Naive thymus-derived CD8-positive, alpha-beta T cell (primary cell): Measurements from ENCODE around the gene BAZ2A. TPM values are rescaled to one million over a fixed set of nuclear protein-coding genes. Genes with fewer than 3 reads are reported as not detected.
"Not testable (repeated sequence)": the region's sequence is repeated elsewhere in the genome, so short reads cannot be mapped to it uniquely, and the experiment has no call there.

ENCODE experiments used
- ATAC-seq, 2 donors: fragments of 150-1000 bp; cut with Tn5 transposase in 1 of 2; sonication (Bioruptor Pico), chemical (Tn5 transposase) in 1 of 2; 1 replicate in 1 of 2; 2 replicates in 1 of 2; pipeline ENCODE4 v1.10.0; 2021; ENCODE audit warnings: mild to moderate bottlenecking in 2 of 2, moderate library complexity in 2 of 2
- POLR2A ChIA-PET: fragments of 350-600 bp; sonication (Branson Sonifier 250); formaldehyde crosslinking; loops from one replicate; lab custom pipeline; 2021; ENCODE audit warnings: antibody characterized with exemption; lab: Charles Lee
- DNase-seq, 10 donors: peaks; one replicate each; pipeline versions ENCODE4 v3.0.0 to v3.0.0-alpha.2; 2020 to 2022
- H3K27ac Mint-ChIP-seq, 10 donors: one replicate each; pipeline ENCODE4 v1.8.0; 2020 to 2022; ENCODE audit warnings: mild to moderate bottlenecking in 10 of 10, mixed read lengths in 10 of 10, moderate library complexity in 4 of 10, inconsistent platforms in 1 of 10
- H3K27me3 Mint-ChIP-seq, 5 donors: one replicate each; pipeline ENCODE4 v1.8.0; 2021 to 2022; ENCODE audit warnings: mixed read lengths in 5 of 5
- H3K36me3 Mint-ChIP-seq, 3 donors: one replicate each; pipeline ENCODE4 v1.8.0; 2020 to 2022; ENCODE audit warnings: mixed read lengths in 3 of 3, mild to moderate bottlenecking in 2 of 3, inconsistent platforms in 1 of 3
- H3K4me1 Mint-ChIP-seq, 4 donors: one replicate each; pipeline ENCODE4 v1.8.0; 2021 to 2022; ENCODE audit warnings: mixed read lengths in 4 of 4
- H3K4me3 Mint-ChIP-seq, 10 donors: one replicate each; pipeline ENCODE4 v1.8.0; 2020 to 2022; ENCODE audit warnings: mild to moderate bottlenecking in 10 of 10, mixed read lengths in 10 of 10, moderate library complexity in 6 of 10, inconsistent platforms in 1 of 10
- H3K9me3 Mint-ChIP-seq, 9 donors: one replicate each; pipeline ENCODE4 v1.8.0; 2020 to 2022; ENCODE audit warnings: mixed read lengths in 9 of 9, mild to moderate bottlenecking in 3 of 9, inconsistent platforms in 1 of 9, moderate library complexity in 1 of 9
- polyA plus RNA-seq, 3 donors: library from polyadenylated mRNA; unstranded; fragments of 300-500 nt; fragmentation: Illumina TruSeq; gene quantifications; one replicate each; pipeline ENCODE4 v1.2.3, GENCODE V29; 2021
- total RNA-seq, 8 experiments: library from RNA in 2 of 8; stranded (reverse) in 2 of 8; gene quantifications; one replicate each; pipeline ENCODE4 v1.2.3 and lab custom pipeline; 2021 to 2026

The BAZ2A gene
- total and polyA plus RNA-seq, 5 experiments from 2014 or later: 14.3 to 202 (median 29.5) TPM

DNA sequence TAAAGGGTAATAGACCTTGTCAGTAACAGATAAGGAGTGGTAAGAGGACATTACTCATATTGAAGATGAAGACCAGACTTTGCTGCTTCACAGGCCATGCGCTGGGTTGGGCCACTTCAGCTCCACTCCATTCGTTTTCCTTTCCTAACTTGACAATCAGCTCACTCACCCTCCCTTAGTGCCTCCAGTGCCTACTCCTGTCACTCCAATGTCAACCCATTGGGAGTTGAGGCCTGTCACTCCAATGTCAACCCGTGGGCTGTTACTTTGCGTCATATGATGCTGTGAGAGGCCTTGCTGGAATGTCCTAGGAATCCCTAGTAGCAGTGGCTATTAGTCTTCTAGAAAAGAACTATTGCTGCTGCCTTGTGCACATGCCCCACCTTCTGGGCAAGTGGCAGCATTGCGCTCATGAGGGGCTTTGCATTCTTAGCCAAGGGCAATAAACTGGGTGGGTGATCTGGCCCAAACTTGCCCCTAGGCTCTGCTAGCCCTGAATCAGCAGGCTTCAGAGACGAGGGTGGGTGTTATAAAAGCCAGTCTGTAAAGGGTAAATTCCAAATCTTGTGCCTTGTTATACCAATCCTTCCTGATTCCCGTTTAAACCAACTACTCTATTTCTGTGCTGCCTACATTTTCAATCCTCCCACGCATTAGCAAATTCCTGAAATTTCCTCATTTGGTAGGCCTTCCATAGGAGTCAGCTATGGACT lies 36.1 kb downstream of the BAZ2A start:
- Mint-ChIP-seq H3K4me1 (peaks cover 3 to 26% (median 4%) of the 10 kb centered on the region in 4 donors), H3K36me3 (peaks cover 0 to 27% (median 4%) of the 10 kb centered on the region in 3 donors), H3K27me3 (no peaks in the 10 kb centered on the region), H3K9me3 (no peaks in the 10 kb centered on the region), H3K27ac (peak overlapping the region in 6 of 10 donors; percentile 2 to 91 (median 61)), H3K4me3 (no peak overlapping the region)
- DNase-seq (peak; percentile 35 to 78 (median 58)), ATAC-seq (peak; percentile 67 to 83)
- POLR2A ChIA-PET: interaction anchor here (0.6 to 1.3 kb wide), 3 partner anchors 36 to 73 kb away, joined by 3 read pairs; partner anchors contain the start of gene BAZ2A

DNA sequence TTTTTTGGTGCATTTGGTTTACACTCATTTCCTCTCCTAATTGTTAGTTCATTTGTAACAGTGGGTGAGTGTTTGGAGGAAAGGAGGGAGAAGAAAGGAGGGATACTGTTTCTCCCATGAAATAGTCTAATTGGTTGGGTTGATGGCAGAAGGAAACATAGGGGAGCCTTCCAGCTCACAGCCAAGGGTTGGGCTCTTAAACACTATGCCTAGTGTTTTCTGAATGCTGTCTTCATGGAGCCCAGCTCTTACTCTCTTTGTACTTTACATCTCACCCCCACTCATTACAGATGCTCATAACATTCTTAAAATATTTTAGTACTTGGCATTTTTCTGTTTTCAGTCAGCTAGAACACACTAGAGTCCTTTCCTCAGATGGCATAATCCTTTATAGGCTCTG lies 38.2 kb downstream of the BAZ2A start:
- no peak for ATAC-seq
- Mint-ChIP-seq H3K4me1 (peaks cover 3 to 16% (median 4%) of the 10 kb centered on the region in 4 donors), H3K27ac (peak overlapping the region in 2 of 10 donors; percentile 3), H3K27me3 (no peaks in the 10 kb centered on the region), H3K4me3 (no peak overlapping the region), H3K9me3 (no peaks in the 10 kb centered on the region), H3K36me3 (peaks cover 0 to 17% (median 6%) of the 10 kb centered on the region in 3 donors)
- POLR2A ChIA-PET: interaction anchor here (1.0 kb wide), 1 partner anchor 37 kb away, joined by 4 read pairs; no protein-coding TSS in a partner anchor
- no peak for DNase-seq

DNA sequence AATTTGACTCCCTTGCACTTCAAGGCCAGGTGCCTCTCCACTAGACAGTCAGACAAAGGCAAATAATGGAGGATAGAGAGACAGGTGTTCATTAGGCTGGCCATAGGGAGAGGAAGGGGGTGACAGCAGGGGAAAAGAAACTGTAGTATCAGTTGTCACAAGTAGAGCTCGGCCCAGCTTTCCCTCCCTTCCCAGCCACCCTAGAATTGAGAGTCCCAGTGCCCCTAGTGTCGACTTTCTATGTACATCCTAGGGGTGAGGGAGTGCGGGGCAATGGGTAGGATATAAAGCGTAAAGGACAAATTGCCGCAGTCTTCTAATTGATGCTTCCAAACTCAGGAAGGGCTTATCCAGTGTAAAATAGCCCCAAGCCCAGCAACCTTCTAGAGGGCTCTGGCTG lies 39.0 kb downstream of the BAZ2A start:
- no peaks in the 10 kb centered on the region for H3K9me3 Mint-ChIP-seq
- H3K27me3 Mint-ChIP-seq: no peaks in the 10 kb centered on the region
- H3K36me3 Mint-ChIP-seq: peaks cover 0 to 11% (median 5%) of the 10 kb centered on the region in 3 donors
- H3K4me3 Mint-ChIP-seq: no peak overlapping the region
- peaks cover 3 to 13% (median 4%) of the 10 kb centered on the region in 4 donors for H3K4me1 Mint-ChIP-seq
- H3K27ac Mint-ChIP-seq: peak overlapping the region in 3 of 10 donors; percentile 1 to 37 (median 3)
- POLR2A ChIA-PET: interaction anchor here (0.9 to 1.0 kb wide), 2 partner anchors 37 to 39 kb away, joined by 4 read pairs; partner anchors contain the start of gene BAZ2A
- DNase-seq (no peak), ATAC-seq (no peak)

DNA sequence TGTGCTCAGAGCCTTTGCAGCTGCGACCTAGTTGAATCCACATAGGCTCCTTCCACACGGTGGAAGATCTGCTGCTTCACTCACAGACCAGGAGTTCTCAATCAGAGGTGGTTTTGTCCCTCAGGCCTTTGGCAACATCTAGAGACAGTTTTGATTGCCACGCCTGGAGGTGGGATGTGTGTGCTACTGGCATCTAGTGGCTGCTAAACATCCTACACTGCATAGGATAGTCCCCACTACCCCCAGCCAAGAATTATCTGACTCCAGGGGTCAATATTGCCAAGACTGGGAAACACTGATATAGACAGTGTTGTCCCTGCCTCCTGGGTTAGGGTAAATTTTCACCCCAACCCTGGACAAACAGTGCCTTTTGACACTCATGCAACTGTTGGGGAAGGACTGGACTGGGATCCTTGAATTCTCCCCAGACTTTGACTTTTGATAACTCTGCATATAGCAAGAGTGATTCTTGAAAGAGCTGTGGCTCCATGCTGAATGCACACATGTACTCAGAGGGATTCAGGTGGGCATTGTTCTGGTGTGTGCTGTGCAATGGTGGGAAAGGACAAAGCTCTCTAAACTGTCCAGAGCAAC lies 39.8 kb downstream of the BAZ2A start:
- no peaks in the 10 kb centered on the region for H3K9me3 Mint-ChIP-seq
- POLR2A ChIA-PET: interaction anchor here (0.9 to 1.4 kb wide), 2 partner anchors 39 to 40 kb away, joined by 3 to 4 read pairs; partner anchors contain the start of gene BAZ2A
- no peak overlapping the region for H3K4me3 Mint-ChIP-seq
- ATAC-seq: peak; percentile 59 to 71
- H3K4me1 Mint-ChIP-seq: peaks cover 3 to 13% (median 4%) of the 10 kb centered on the region in 4 donors
- peak in 1 of 10 donors; percentile 11 for DNase-seq
- peaks cover 0 to 10% (median 5%) of the 10 kb centered on the region in 3 donors for H3K36me3 Mint-ChIP-seq
- peak overlapping the region in 2 of 10 donors; percentile 26 to 50 for H3K27ac Mint-ChIP-seq
- no peaks in the 10 kb centered on the region for H3K27me3 Mint-ChIP-seq

DNA sequence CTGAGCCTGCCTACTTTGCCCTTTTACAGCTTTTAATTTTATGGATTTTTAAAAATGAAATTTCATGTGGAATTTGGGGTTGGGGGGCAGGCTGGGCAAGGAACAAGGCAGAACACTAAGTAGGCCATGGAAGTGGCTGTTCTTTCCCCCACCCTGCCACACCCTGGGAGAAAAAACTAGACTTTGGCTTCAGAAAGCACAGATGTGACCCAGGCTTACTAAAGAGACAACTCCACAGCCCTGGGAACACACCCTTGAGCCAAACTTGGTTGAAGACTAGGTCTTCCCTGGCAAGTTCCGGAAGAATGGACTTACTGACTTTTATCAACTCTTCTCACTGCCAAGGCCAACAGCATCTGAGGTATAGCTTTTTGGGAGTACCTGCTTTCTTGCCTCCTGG lies 40.3 kb downstream of the BAZ2A start:
- POLR2A ChIA-PET: interaction anchor here (0.6 to 1.4 kb wide), 2 partner anchors 8 to 40 kb away, joined by 3 read pairs; partner anchors contain the start of gene BAZ2A
- H3K4me1 Mint-ChIP-seq: peaks cover 3 to 11% (median 4%) of the 10 kb centered on the region in 4 donors

DNA sequence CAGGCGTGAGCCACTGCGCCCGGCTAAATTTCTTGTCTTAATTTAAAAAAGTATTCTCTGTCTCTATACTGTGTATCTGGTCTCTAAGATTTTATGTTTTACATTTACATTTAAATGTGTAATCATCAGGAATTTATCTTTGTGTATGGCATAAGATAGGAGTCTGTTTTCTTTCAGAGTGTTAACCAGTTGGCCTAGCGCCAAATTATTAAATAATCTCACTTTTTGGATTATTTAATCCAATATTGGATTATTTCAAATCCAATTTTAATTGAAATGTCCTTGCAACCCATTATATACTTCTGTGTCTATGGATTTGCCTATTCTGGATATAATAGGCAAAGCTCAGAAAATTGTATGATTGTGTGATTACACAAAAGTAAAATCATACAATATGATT lies 45.0 kb downstream of the BAZ2A start:
- POLR2A ChIA-PET: no interaction called here

More for the DNA sequence above, 40.3 kb downstream of the BAZ2A start:
- no peak for ATAC-seq
- Mint-ChIP-seq H3K9me3 (no peaks in the 10 kb centered on the region), H3K4me3 (no peak overlapping the region), H3K27me3 (no peaks in the 10 kb centered on the region), H3K27ac (peak overlapping the region in 1 of 10 donors; percentile 49), H3K36me3 (peaks cover 0 to 10% (median 5%) of the 10 kb centered on the region in 3 donors)
- DNase-seq: no peak

DNA sequence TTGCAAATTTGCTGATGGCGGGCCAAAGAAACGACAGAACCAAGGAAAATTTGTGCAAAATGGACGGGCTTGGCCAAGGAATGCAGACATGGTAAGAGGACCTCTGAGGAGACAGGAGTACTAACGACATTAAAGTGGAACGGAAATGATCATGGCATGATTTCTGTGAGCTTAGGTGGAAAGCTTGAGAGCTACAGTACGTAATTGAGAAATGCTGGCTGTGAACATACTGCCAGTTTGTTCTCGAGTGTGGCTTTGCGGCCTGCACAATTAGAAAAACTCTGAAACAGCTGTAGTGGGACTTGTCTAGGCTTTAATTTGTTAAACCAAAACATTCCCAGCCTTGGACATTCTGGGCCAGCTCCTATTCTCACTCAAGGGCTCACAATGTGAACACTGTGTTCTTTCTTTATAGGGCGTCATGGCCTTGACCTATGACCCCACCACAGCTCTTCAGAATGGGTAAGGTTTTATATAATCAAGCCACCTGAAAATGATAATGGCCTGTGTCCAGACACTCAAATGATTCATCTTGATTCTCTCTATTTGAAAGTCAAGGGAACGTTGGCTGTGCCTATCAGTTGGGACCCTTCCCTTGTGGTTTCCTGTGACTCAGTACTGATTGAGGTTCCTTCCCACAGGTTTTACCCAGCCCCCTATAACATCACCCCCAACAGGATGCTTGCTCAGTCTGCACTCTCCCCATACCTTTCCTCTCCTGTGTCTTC lies 48.5 kb downstream of the BAZ2A start:
- H3K27ac Mint-ChIP-seq: peak overlapping the region; percentile 41 to 88 (median 83)
- peak overlapping the region; percentile 8 to 74 (median 62) for H3K4me3 Mint-ChIP-seq
- POLR2A ChIA-PET: interaction anchor here (0.6 to 1.3 kb wide), 4 partner anchors 8 to 61 kb away, joined by 3 read pairs; no protein-coding TSS in a partner anchor

More for the DNA sequence above, 45.0 kb downstream of the BAZ2A start:
- ATAC-seq: no peak
- DNase-seq: no peak
- Mint-ChIP-seq H3K36me3 (peaks cover 0 to 10% (median 5%) of the 10 kb centered on the region in 3 donors), H3K27me3 (no peaks in the 10 kb centered on the region), H3K4me3 (no peak overlapping the region), H3K4me1 (peaks cover 8 to 24% (median 20%) of the 10 kb centered on the region in 4 donors), H3K27ac (no peak overlapping the region), H3K9me3 (no peaks in the 10 kb centered on the region)

DNA sequence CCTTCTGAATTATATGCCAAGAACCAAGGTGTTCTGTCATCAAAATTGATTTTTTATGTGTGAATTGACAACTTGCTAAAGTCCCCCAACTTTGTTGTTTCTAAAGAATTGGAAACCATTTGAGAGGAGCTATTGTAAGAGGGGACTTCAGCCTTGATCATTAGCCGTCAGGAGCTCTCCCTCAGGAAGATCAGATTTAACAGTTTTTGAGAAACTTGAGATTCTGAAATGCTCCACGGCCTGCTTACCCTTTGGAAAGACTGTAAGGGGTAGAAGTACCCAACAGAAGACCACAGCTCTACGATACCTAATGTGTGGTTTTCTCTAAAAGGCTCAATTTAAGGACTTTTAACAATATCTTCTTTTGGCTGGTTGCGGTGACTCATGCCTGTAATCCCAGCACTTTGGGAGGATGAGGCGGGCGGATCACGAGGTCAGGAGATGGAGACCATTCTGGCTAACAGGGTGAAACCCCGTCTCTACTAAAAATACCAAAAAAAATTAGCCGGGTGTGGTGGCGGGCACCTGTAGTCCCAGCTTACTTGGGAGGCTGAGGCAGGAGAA lies 51.1 kb downstream of the BAZ2A start:
- Mint-ChIP-seq H3K27ac (no peak overlapping the region), H3K4me3 (no peak overlapping the region)

More for the DNA sequence above, 48.5 kb downstream of the BAZ2A start:
- Mint-ChIP-seq H3K4me1 (peaks cover 8 to 24% (median 20%) of the 10 kb centered on the region in 4 donors), H3K27me3 (no peaks in the 10 kb centered on the region), H3K9me3 (no peaks in the 10 kb centered on the region), H3K36me3 (no peaks in the 10 kb centered on the region)
- ATAC-seq (peak; percentile 94 to 96), DNase-seq (peak in 6 of 10 donors; percentile 12 to 52 (median 28))

DNA sequence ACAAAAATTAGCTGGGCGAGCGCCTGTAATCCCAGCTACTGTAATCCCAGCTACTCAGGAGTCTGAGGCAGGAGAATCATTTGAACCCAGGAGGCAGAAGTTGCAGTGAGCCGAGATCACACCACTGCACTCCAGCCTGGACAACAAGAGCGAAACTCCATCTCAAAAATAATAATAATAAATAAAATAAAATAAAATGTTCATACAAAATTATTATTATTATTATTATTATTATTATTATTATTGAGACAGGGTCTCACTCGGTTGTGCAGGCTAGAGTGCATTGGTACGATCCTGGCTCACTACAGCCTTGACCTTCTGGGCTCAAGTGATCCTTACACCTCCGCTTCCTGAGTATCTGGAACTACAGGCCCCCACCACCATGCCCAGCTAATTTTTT lies 52.9 kb downstream of the BAZ2A start:
- POLR2A ChIA-PET: interaction anchor here (0.6 kb wide), 1 partner anchor 64 kb away, joined by 5 read pairs; no protein-coding TSS in a partner anchor
- H3K9me3 Mint-ChIP-seq, ATAC-seq, H3K4me3 Mint-ChIP-seq, H3K27me3 Mint-ChIP-seq, H3K36me3 Mint-ChIP-seq, DNase-seq, H3K27ac Mint-ChIP-seq: not testable (repeated sequence)
- peaks cover 8 to 17% (median 16%) of the 10 kb centered on the region in 4 donors for H3K4me1 Mint-ChIP-seq

More for the DNA sequence above, 51.1 kb downstream of the BAZ2A start:
- POLR2A ChIA-PET: interaction anchor here (0.6 kb wide), 1 partner anchor 66 kb away, joined by 3 read pairs; no protein-coding TSS in a partner anchor
- Mint-ChIP-seq H3K27me3 (no peaks in the 10 kb centered on the region), H3K9me3 (no peaks in the 10 kb centered on the region), H3K36me3 (no peaks in the 10 kb centered on the region), H3K4me1 (peaks cover 8 to 24% (median 20%) of the 10 kb centered on the region in 4 donors)
- DNase-seq (no peak), ATAC-seq (no peak)

DNA sequence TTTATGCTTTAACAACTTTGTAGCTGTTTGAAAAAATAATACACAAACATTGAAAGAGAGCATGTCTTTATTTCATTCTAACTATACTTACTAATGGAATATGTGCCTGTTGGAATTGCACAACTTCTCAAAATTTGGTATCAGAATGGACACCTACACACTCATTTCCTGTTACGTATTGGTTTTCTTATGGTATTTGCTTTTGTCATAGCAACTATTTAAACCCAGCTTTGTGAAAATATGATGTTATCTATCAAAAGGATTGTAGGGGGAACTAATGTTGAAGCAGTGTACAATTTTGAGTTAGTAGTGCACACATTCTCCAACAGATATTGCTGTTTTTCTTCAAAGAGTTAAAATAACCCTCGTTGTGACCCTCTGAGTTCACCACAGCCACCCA lies 55.9 kb downstream of the BAZ2A start:
- POLR2A ChIA-PET: interaction anchor here (1.4 kb wide), 1 partner anchor 60 kb away, joined by 9 read pairs; no protein-coding TSS in a partner anchor
- Mint-ChIP-seq H3K27me3 (no peaks in the 10 kb centered on the region), H3K9me3 (no peaks in the 10 kb centered on the region)

DNA sequence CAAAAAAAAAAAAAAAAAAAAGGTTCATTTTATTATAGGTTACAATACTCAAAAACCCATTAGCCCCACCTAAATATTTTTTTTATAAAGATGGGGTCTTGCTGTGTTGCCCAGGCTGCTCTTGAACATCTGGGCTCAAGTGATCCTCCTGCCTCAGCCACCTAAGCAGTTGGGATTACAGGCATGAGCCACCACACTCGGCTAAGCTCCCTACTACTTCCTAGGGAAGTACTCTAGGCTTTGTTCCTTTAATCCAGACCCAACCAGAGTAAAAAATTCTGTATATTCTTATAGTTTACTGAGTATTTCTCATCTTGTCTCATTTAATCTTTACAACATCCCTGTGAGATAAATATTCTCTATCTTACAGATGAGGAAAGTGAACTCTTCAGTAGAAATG lies 57.8 kb downstream of the BAZ2A start:
- Mint-ChIP-seq H3K36me3 (no peaks in the 10 kb centered on the region), H3K27me3 (peaks cover 0 to under 1% (median 0%) of the 10 kb centered on the region in 5 donors), H3K4me1 (peaks cover 9 to 27% (median 23%) of the 10 kb centered on the region in 4 donors), H3K4me3 (peak overlapping the region in 1 of 10 donors; percentile 39), H3K9me3 (no peaks in the 10 kb centered on the region), H3K27ac (peak overlapping the region in 1 of 10 donors; percentile 7)
- ATAC-seq (no peak), DNase-seq (no peak)
- POLR2A ChIA-PET: interaction anchor here (0.7 kb wide), 2 partner anchors 63 to 447 kb away, joined by 4 to 5 read pairs; no protein-coding TSS in a partner anchor

More for the DNA sequence above, 55.9 kb downstream of the BAZ2A start:
- Mint-ChIP-seq H3K4me1 (peaks cover 7 to 23% (median 20%) of the 10 kb centered on the region in 4 donors), H3K4me3 (no peak overlapping the region), H3K36me3 (no peaks in the 10 kb centered on the region), H3K27ac (no peak overlapping the region)
- DNase-seq (no peak), ATAC-seq (no peak)
